Measurements from ENCODE around the gene FAM241B.

Gene FAM241B
- total RNA-seq = 2.1 to 5.2 (median 2.7) reads per million in 3 donors

GRCh38 chr10:69629897-69630650 is at the start of gene FAM241B:
FAM241B (plus strand) TSS chr10:69630247; CDS start chr10:69631744, 1,497 bp downstream.
- no peaks in the 10 kb centered on the region for H3K9me3 ChIP-seq (ENCODE audit: control insufficient read depth, low read length)
- DNase-seq = peak; percentile 62 to 75 (median 69)
- H3K4me1 ChIP-seq (ENCODE audit: control insufficient read depth, insufficient read depth, low read length, poor library complexity, severe bottlenecking) = peaks cover 12% of the 10 kb centered on the region
- no peaks in the 10 kb centered on the region for H3K27me3 ChIP-seq (replicated peaks; ENCODE audit: control insufficient read depth, insufficient read depth, low read length, poor library complexity, severe bottlenecking)
- peak within 1 kb of the TSS; percentile 46 for H3K27ac ChIP-seq (ENCODE audit: insufficient read depth, low read length, poor library complexity, severe bottlenecking)
- H3K4me3 ChIP-seq (ENCODE audit: insufficient read depth, low read depth, low read length, poor library complexity, severe bottlenecking) = peak within 1 kb of the TSS; percentile 63
- no peaks in the 10 kb centered on the region for H3K36me3 ChIP-seq (ENCODE audit: control insufficient read depth, insufficient read depth, low read length)

- DNase-seq = no peak
- H3K36me3 ChIP-seq (ENCODE audit: control insufficient read depth, insufficient read depth, low read length) = no peaks in the 10 kb centered on the region
- H3K4me1 ChIP-seq (ENCODE audit: control insufficient read depth, insufficient read depth, low read length, poor library complexity, severe bottlenecking) = no peaks in the 10 kb centered on the region
- no peak overlapping the region for H3K27ac ChIP-seq (ENCODE audit: insufficient read depth, low read length, poor library complexity, severe bottlenecking)
- H3K27me3 ChIP-seq (replicated peaks; ENCODE audit: control insufficient read depth, insufficient read depth, low read length, poor library complexity, severe bottlenecking) = peaks cover 19% of the 10 kb centered on the region
- no peaks in the 10 kb centered on the region for H3K9me3 ChIP-seq (ENCODE audit: control insufficient read depth, low read length)
- no peak overlapping the region for H3K4me3 ChIP-seq (ENCODE audit: insufficient read depth, low read depth, low read length, poor library complexity, severe bottlenecking)
Measured at GRCh38 chr10:69580435-69580834, 49.6 kb upstream of the FAM241B start.

- H3K27me3 ChIP-seq (replicated peaks; ENCODE audit: control insufficient read depth, insufficient read depth, low read length, poor library complexity, severe bottlenecking) = peaks cover 5% of the 10 kb centered on the region
- peaks cover 2% of the 10 kb centered on the region for H3K9me3 ChIP-seq (ENCODE audit: control insufficient read depth, low read length)
- H3K36me3 ChIP-seq (ENCODE audit: control insufficient read depth, insufficient read depth, low read length) = no peaks in the 10 kb centered on the region
- H3K27ac ChIP-seq (ENCODE audit: insufficient read depth, low read length, poor library complexity, severe bottlenecking) = no peak overlapping the region
- peaks cover under 1% of the 10 kb centered on the region for H3K4me1 ChIP-seq (ENCODE audit: control insufficient read depth, insufficient read depth, low read length, poor library complexity, severe bottlenecking)
- no peak for DNase-seq
- H3K4me3 ChIP-seq (ENCODE audit: insufficient read depth, low read depth, low read length, poor library complexity, severe bottlenecking) = no peak overlapping the region
Measured at GRCh38 chr10:69583106-69583505, 46.9 kb upstream of the FAM241B start.

- no peaks in the 10 kb centered on the region for H3K36me3 ChIP-seq (ENCODE audit: control insufficient read depth, insufficient read depth, low read length)
- H3K4me3 ChIP-seq (ENCODE audit: insufficient read depth, low read depth, low read length, poor library complexity, severe bottlenecking) = no peak overlapping the region
- no peak overlapping the region for H3K27ac ChIP-seq (ENCODE audit: insufficient read depth, low read length, poor library complexity, severe bottlenecking)
- no peak for DNase-seq
- peaks cover 5% of the 10 kb centered on the region for H3K27me3 ChIP-seq (replicated peaks; ENCODE audit: control insufficient read depth, insufficient read depth, low read length, poor library complexity, severe bottlenecking)
- H3K9me3 ChIP-seq (ENCODE audit: control insufficient read depth, low read length) = peaks cover 3% of the 10 kb centered on the region
- peaks cover 8% of the 10 kb centered on the region for H3K4me1 ChIP-seq (ENCODE audit: control insufficient read depth, insufficient read depth, low read length, poor library complexity, severe bottlenecking)
Measured at GRCh38 chr10:69584624-69585023, 45.4 kb upstream of the FAM241B start.

- no peak for DNase-seq
- Histone ChIP-seq H3K36me3 (ENCODE audit: control insufficient read depth, insufficient read depth, low read length) (no peaks in the 10 kb centered on the region), H3K4me3 (ENCODE audit: insufficient read depth, low read depth, low read length, poor library complexity, severe bottlenecking) (no peak overlapping the region), H3K9me3 (ENCODE audit: control insufficient read depth, low read length) (peaks cover 3% of the 10 kb centered on the region), H3K27ac (ENCODE audit: insufficient read depth, low read length, poor library complexity, severe bottlenecking) (no peak overlapping the region), H3K4me1 (ENCODE audit: control insufficient read depth, insufficient read depth, low read length, poor library complexity, severe bottlenecking) (peaks cover 8% of the 10 kb centered on the region), H3K27me3 (replicated peaks; ENCODE audit: control insufficient read depth, insufficient read depth, low read length, poor library complexity, severe bottlenecking) (no peaks in the 10 kb centered on the region)
Measured at GRCh38 chr10:69588358-69588757, 41.7 kb upstream of the FAM241B start.

GRCh38 chr10:69600761-69601330 is 29.2 kb upstream of the FAM241B start:
- Histone ChIP-seq H3K27ac (ENCODE audit: insufficient read depth, low read length, poor library complexity, severe bottlenecking) (no peak overlapping the region), H3K4me1 (ENCODE audit: control insufficient read depth, insufficient read depth, low read length, poor library complexity, severe bottlenecking) (no peaks in the 10 kb centered on the region), H3K4me3 (ENCODE audit: insufficient read depth, low read depth, low read length, poor library complexity, severe bottlenecking) (no peak overlapping the region), H3K27me3 (replicated peaks; ENCODE audit: control insufficient read depth, insufficient read depth, low read length, poor library complexity, severe bottlenecking) (no peaks in the 10 kb centered on the region), H3K36me3 (ENCODE audit: control insufficient read depth, insufficient read depth, low read length) (no peaks in the 10 kb centered on the region), H3K9me3 (ENCODE audit: control insufficient read depth, low read length) (no peaks in the 10 kb centered on the region)
- no peak for DNase-seq

GRCh38 chr10:69609077-69609476 is 21.0 kb upstream of the FAM241B start:
- Histone ChIP-seq H3K27ac (ENCODE audit: insufficient read depth, low read length, poor library complexity, severe bottlenecking) (no peak overlapping the region), H3K4me1 (ENCODE audit: control insufficient read depth, insufficient read depth, low read length, poor library complexity, severe bottlenecking) (no peaks in the 10 kb centered on the region), H3K4me3 (ENCODE audit: insufficient read depth, low read depth, low read length, poor library complexity, severe bottlenecking) (no peak overlapping the region), H3K9me3 (ENCODE audit: control insufficient read depth, low read length) (no peaks in the 10 kb centered on the region), H3K36me3 (ENCODE audit: control insufficient read depth, insufficient read depth, low read length) (no peaks in the 10 kb centered on the region), H3K27me3 (replicated peaks; ENCODE audit: control insufficient read depth, insufficient read depth, low read length, poor library complexity, severe bottlenecking) (no peaks in the 10 kb centered on the region)
- no peak for DNase-seq

- H3K4me3 ChIP-seq (ENCODE audit: insufficient read depth, low read depth, low read length, poor library complexity, severe bottlenecking) = no peak overlapping the region
- H3K27ac ChIP-seq (ENCODE audit: insufficient read depth, low read length, poor library complexity, severe bottlenecking) = no peak overlapping the region
- no peaks in the 10 kb centered on the region for H3K4me1 ChIP-seq (ENCODE audit: control insufficient read depth, insufficient read depth, low read length, poor library complexity, severe bottlenecking)
- no peak for DNase-seq
- no peaks in the 10 kb centered on the region for H3K27me3 ChIP-seq (replicated peaks; ENCODE audit: control insufficient read depth, insufficient read depth, low read length, poor library complexity, severe bottlenecking)
- no peaks in the 10 kb centered on the region for H3K9me3 ChIP-seq (ENCODE audit: control insufficient read depth, low read length)
- H3K36me3 ChIP-seq (ENCODE audit: control insufficient read depth, insufficient read depth, low read length) = no peaks in the 10 kb centered on the region
Measured at GRCh38 chr10:69612760-69613159, 17.3 kb upstream of the FAM241B start.

GRCh38 chr10:69614130-69614529 is 15.9 kb upstream of the FAM241B start:
- no peaks in the 10 kb centered on the region for H3K4me1 ChIP-seq (ENCODE audit: control insufficient read depth, insufficient read depth, low read length, poor library complexity, severe bottlenecking)
- H3K27me3 ChIP-seq (replicated peaks; ENCODE audit: control insufficient read depth, insufficient read depth, low read length, poor library complexity, severe bottlenecking) = no peaks in the 10 kb centered on the region
- DNase-seq = no peak
- no peak overlapping the region for H3K4me3 ChIP-seq (ENCODE audit: insufficient read depth, low read depth, low read length, poor library complexity, severe bottlenecking)
- no peaks in the 10 kb centered on the region for H3K9me3 ChIP-seq (ENCODE audit: control insufficient read depth, low read length)
- H3K36me3 ChIP-seq (ENCODE audit: control insufficient read depth, insufficient read depth, low read length) = no peaks in the 10 kb centered on the region
- no peak overlapping the region for H3K27ac ChIP-seq (ENCODE audit: insufficient read depth, low read length, poor library complexity, severe bottlenecking)

- Histone ChIP-seq H3K27me3 (replicated peaks; ENCODE audit: control insufficient read depth, insufficient read depth, low read length, poor library complexity, severe bottlenecking) (no peaks in the 10 kb centered on the region), H3K36me3 (ENCODE audit: control insufficient read depth, insufficient read depth, low read length) (no peaks in the 10 kb centered on the region)
- no peak for DNase-seq
Measured at GRCh38 chr10:69616358-69616757, 13.7 kb upstream of the FAM241B start.

More at GRCh38 chr10:69616358-69616757, 13.7 kb upstream of the FAM241B start:
- H3K9me3 ChIP-seq (ENCODE audit: control insufficient read depth, low read length) = no peaks in the 10 kb centered on the region
- H3K27ac ChIP-seq (ENCODE audit: insufficient read depth, low read length, poor library complexity, severe bottlenecking) = no peak overlapping the region
- peaks cover 12% of the 10 kb centered on the region for H3K4me1 ChIP-seq (ENCODE audit: control insufficient read depth, insufficient read depth, low read length, poor library complexity, severe bottlenecking)
- no peak overlapping the region for H3K4me3 ChIP-seq (ENCODE audit: insufficient read depth, low read depth, low read length, poor library complexity, severe bottlenecking)

Data from effector memory CD4-positive, alpha-beta T cell (primary cell).